Measurements from ENCODE around the gene ZSCAN21. TPM values are rescaled to one million over a fixed set of nuclear protein-coding genes. Genes with fewer than 3 reads are reported as not detected.

The ZSCAN21 gene
- total RNA-seq, 1 donor from 2014 or later: 18.5 TPM

GRCh38 chr7:100019908-100020307 lies 29.7 kb upstream of the ZSCAN21 start:
- peaks cover 34% of the 10 kb centered on the region for H3K36me3 Mint-ChIP-seq (ENCODE audit: low read depth, unreplicated experiment)
- H3K9me3 Mint-ChIP-seq (ENCODE audit: unreplicated experiment): no peaks in the 10 kb centered on the region
- DNase-seq (ENCODE audit: low spot score): no peak
- no peak for TF ChIP-seq CTCF (IDR thresholded peaks at IDR 0.05; ENCODE audit: unreplicated experiment)
- peaks cover 12% of the 10 kb centered on the region for H3K27me3 Mint-ChIP-seq (ENCODE audit: unreplicated experiment)
- peaks cover 17% of the 10 kb centered on the region for H3K4me1 Mint-ChIP-seq (ENCODE audit: unreplicated experiment)
- H3K27ac Mint-ChIP-seq (ENCODE audit: unreplicated experiment): peak overlapping the region; percentile 32
- no peak overlapping the region for H3K4me3 Mint-ChIP-seq (ENCODE audit: unreplicated experiment)

GRCh38 chr7:100021297-100021696 lies 28.3 kb upstream of the ZSCAN21 start:
- H3K36me3 Mint-ChIP-seq (ENCODE audit: low read depth, unreplicated experiment): peaks cover 39% of the 10 kb centered on the region
- peaks cover 7% of the 10 kb centered on the region for H3K27me3 Mint-ChIP-seq (ENCODE audit: unreplicated experiment)
- no peak for DNase-seq (ENCODE audit: low spot score)
- no peaks in the 10 kb centered on the region for H3K9me3 Mint-ChIP-seq (ENCODE audit: unreplicated experiment)
- no peak overlapping the region for H3K4me3 Mint-ChIP-seq (ENCODE audit: unreplicated experiment)
- no peak for TF ChIP-seq CTCF (IDR thresholded peaks at IDR 0.05; ENCODE audit: unreplicated experiment)
- peaks cover 9% of the 10 kb centered on the region for H3K4me1 Mint-ChIP-seq (ENCODE audit: unreplicated experiment)
- no peak overlapping the region for H3K27ac Mint-ChIP-seq (ENCODE audit: unreplicated experiment)

DNA sequence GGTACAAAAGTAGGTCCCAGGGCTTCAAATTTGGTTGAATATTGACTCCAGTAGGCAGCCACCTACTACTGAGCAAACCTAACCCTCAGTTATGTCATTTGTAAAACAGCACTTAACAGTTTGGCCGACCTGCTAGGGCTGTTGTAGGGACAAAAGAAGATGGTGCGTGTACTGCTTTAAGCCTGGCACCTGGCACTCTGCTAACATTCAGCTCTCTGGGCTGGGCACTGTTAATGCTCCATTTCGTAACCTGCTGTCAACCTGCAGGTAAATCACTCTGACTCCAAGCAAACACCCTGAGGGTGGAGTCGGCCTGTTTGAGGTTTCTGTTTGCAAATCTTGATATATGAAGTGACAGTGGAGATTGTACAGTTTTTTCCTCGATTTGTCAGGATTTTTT lies 27.0 kb upstream of the ZSCAN21 start:
- DNase-seq (ENCODE audit: low spot score): no peak
- peaks cover 2% of the 10 kb centered on the region for H3K27me3 Mint-ChIP-seq (ENCODE audit: unreplicated experiment)
- H3K9me3 Mint-ChIP-seq (ENCODE audit: unreplicated experiment): no peaks in the 10 kb centered on the region
- H3K4me1 Mint-ChIP-seq (ENCODE audit: unreplicated experiment): peaks cover 4% of the 10 kb centered on the region
- H3K36me3 Mint-ChIP-seq (ENCODE audit: low read depth, unreplicated experiment): peaks cover 36% of the 10 kb centered on the region
- no peak overlapping the region for H3K4me3 Mint-ChIP-seq (ENCODE audit: unreplicated experiment)
- no peak for TF ChIP-seq CTCF (IDR thresholded peaks at IDR 0.05; ENCODE audit: unreplicated experiment)
- H3K27ac Mint-ChIP-seq (ENCODE audit: unreplicated experiment): no peak overlapping the region

DNA sequence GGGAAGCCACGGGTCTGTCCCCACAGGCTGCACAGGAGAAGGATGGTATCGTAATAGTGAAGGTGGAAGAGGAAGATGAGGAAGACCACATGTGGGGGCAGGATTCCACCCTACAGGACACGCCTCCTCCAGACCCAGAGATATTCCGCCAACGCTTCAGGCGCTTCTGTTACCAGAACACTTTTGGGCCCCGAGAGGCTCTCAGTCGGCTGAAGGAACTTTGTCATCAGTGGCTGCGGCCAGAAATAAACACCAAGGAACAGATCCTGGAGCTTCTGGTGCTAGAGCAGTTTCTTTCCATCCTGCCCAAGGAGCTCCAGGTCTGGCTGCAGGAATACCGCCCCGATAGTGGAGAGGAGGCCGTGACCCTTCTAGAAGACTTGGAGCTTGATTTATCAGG lies 26.0 kb upstream of the ZSCAN21 start:
- peak overlapping the region; percentile 54 for H3K4me3 Mint-ChIP-seq (ENCODE audit: unreplicated experiment)
- H3K9me3 Mint-ChIP-seq (ENCODE audit: unreplicated experiment): no peaks in the 10 kb centered on the region
- peaks cover 32% of the 10 kb centered on the region for H3K36me3 Mint-ChIP-seq (ENCODE audit: low read depth, unreplicated experiment)
- H3K4me1 Mint-ChIP-seq (ENCODE audit: unreplicated experiment): peaks cover 4% of the 10 kb centered on the region
- H3K27me3 Mint-ChIP-seq (ENCODE audit: unreplicated experiment): peaks cover 2% of the 10 kb centered on the region
- no peak for TF ChIP-seq CTCF (IDR thresholded peaks at IDR 0.05; ENCODE audit: unreplicated experiment)
- H3K27ac Mint-ChIP-seq (ENCODE audit: unreplicated experiment): no peak overlapping the region
- no peak for DNase-seq (ENCODE audit: low spot score)

DNA sequence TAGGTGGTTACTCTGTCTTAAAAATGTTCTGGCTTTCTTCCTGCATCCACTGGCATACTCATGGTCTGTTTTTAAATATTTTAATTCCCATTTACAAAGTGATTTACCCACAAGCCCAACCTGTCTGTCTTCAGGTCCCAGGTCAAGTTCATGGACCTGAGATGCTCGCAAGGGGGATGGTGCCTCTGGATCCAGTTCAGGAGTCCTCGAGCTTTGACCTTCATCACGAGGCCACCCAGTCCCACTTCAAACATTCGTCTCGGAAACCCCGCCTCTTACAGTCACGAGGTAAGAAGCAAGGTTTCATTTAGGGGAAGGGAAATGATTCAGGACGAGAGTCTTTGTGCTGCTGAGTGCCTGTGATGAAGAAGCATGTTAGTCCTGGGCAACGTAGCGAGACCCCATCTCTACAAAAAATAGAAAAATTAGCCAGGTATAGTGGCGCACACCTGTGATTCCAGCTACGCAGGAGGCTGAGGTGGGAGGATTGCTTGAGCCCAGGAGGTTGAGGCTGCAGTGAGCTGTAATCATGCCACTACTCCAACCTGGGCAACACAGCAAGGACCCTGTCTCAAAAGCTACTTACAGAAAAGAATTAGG lies 25.5 kb upstream of the ZSCAN21 start:
- Mint-ChIP-seq H3K36me3 (ENCODE audit: low read depth, unreplicated experiment) (peaks cover 32% of the 10 kb centered on the region), H3K9me3 (ENCODE audit: unreplicated experiment) (no peaks in the 10 kb centered on the region), H3K4me1 (ENCODE audit: unreplicated experiment) (peaks cover 4% of the 10 kb centered on the region), H3K4me3 (ENCODE audit: unreplicated experiment) (no peak overlapping the region), H3K27me3 (ENCODE audit: unreplicated experiment) (peaks cover 2% of the 10 kb centered on the region), H3K27ac (ENCODE audit: unreplicated experiment) (no peak overlapping the region)
- no peak for TF ChIP-seq CTCF (IDR thresholded peaks at IDR 0.05; ENCODE audit: unreplicated experiment)
- no peak for DNase-seq (ENCODE audit: low spot score)

All from endothelial cell (in vitro differentiated cells).